ENCODE measurements around the gene TENM4. TPM values are rescaled to one million over a fixed set of nuclear protein-coding genes. Genes with fewer than 3 reads are reported as not detected.

Gene TENM4
- total and polyA plus RNA-seq, 2 of the 13 experiments (the other 11 are each of a cell fraction or from before 2014, with no cell fraction given) = not detected

DNA sequence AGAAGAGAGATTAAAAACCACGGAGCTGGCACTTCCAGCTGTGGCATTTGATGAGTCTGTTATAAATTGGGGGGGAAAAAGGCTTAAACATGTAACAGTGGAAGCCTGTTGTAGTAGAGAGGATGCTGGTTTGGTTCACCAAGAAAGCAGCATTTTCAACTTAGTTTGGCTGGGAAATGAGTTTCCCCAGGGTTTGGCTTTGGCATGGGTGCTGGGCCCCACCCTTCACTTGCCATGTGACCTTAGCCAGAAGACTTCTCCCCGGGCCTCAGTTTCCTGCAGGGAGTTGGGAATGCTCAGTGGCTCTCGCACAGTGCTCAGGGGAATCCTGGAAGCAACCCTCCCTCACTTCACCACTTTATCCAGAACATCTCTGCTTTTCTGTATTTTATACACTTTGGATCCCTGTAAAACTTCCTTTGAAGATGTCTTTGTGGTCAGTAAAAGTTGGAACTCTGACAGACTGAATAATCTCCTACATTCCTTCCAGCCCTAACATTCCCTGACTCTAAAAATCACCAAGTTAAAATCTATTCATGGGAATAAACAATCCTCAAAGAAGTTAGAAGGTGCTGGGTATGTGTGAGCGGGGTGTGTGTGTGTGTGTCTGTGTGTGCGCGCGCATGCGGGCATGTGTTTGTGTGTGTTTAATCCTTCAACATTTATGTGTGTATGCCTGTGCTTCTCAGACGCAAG, 166.0 kb downstream of the TENM4 start (continued):
- TF ChIP-seq, protein P1, sequence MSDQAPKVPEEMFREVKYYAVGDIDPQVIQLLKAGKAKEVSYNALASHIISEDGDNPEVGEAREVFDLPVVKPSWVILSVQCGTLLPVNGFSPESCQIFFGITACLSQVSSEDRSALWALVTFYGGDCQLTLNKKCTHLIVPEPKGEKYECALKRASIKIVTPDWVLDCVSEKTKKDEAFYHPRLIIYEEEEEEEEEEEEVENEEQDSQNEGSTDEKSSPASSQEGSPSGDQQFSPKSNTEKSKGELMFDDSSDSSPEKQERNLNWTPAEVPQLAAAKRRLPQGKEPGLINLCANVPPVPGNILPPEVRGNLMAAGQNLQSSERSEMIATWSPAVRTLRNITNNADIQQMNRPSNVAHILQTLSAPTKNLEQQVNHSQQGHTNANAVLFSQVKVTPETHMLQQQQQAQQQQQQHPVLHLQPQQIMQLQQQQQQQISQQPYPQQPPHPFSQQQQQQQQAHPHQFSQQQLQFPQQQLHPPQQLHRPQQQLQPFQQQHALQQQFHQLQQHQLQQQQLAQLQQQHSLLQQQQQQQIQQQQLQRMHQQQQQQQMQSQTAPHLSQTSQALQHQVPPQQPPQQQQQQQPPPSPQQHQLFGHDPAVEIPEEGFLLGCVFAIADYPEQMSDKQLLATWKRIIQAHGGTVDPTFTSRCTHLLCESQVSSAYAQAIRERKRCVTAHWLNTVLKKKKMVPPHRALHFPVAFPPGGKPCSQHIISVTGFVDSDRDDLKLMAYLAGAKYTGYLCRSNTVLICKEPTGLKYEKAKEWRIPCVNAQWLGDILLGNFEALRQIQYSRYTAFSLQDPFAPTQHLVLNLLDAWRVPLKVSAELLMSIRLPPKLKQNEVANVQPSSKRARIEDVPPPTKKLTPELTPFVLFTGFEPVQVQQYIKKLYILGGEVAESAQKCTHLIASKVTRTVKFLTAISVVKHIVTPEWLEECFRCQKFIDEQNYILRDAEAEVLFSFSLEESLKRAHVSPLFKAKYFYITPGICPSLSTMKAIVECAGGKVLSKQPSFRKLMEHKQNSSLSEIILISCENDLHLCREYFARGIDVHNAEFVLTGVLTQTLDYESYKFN (CRISPR knock-in tag; conservative IDR thresholded peaks at IDR 0.05) = no peak
- TF ChIP-seq, protein P2, sequence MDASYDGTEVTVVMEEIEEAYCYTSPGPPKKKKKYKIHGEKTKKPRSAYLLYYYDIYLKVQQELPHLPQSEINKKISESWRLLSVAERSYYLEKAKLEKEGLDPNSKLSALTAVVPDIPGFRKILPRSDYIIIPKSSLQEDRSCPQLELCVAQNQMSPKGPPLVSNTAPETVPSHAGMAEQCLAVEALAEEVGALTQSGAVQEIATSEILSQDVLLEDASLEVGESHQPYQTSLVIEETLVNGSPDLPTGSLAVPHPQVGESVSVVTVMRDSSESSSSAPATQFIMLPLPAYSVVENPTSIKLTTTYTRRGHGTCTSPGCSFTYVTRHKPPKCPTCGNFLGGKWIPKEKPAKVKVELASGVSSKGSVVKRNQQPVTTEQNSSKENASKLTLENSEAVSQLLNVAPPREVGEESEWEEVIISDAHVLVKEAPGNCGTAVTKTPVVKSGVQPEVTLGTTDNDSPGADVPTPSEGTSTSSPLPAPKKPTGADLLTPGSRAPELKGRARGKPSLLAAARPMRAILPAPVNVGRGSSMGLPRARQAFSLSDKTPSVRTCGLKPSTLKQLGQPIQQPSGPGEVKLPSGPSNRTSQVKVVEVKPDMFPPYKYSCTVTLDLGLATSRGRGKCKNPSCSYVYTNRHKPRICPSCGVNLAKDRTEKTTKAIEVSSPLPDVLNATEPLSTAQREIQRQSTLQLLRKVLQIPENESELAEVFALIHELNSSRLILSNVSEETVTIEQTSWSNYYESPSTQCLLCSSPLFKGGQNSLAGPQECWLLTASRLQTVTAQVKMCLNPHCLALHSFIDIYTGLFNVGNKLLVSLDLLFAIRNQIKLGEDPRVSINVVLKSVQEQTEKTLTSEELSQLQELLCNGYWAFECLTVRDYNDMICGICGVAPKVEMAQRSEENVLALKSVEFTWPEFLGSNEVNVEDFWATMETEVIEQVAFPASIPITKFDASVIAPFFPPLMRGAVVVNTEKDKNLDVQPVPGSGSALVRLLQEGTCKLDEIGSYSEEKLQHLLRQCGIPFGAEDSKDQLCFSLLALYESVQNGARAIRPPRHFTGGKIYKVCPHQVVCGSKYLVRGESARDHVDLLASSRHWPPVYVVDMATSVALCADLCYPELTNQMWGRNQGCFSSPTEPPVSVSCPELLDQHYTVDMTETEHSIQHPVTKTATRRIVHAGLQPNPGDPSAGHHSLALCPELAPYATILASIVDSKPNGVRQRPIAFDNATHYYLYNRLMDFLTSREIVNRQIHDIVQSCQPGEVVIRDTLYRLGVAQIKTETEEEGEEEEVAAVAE (CRISPR knock-in tag; IDR thresholded peaks at IDR 0.05; ENCODE audit: borderline replicate concordance) = no peak

DNA sequence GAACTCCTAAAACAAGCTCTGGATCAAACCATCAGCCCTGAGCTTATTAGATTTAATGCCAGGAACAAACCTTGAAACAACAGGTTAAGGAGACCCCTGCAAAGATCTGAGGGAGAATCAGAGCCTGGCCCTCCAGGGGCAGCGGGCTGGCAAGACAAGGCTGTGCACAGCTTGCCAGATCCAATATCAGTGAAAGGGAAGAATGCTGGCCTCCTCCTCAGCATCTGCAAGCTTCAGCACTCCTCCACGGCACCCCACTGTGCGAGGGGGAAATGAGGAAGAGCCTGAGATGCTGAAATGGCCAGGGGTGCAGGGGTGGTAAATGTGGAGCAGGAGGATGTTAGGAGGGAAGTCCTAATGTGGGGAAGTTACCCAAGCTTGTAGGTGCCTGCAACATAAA, 167.0 kb downstream of the TENM4 start:
- no peaks in the 10 kb centered on the region for H3K4me1 ChIP-seq (ENCODE audit: insufficient read depth, low read length)
- DNase-seq (ENCODE audit: low spot score) (no peak), FAIRE-seq (no peak), ATAC-seq (no peak)
- H3K27ac ChIP-seq (ENCODE audit: extremely low read length, insufficient read depth, low read length) = no peak overlapping the region
- no TSS peak for BruUV-seq (replicated peaks)
- H3K4me3 ChIP-seq (replicated peaks in 1 of 3; ENCODE audit: insufficient read depth in 1 of 3, low read depth in 2 of 3, low read length in 3 of 3) = no peak overlapping the region
- POLR2A ChIA-PET = no interaction called here
- intact Hi-C loops (cut with micrococcal nuclease; ENCODE audit: unreplicated experiment) = no loop called here
- no peaks in the 10 kb centered on the region for H3K79me2 ChIP-seq (ENCODE audit: insufficient read depth, low read length)
- 2% methylated on average over 3 of the region's 3 CpGs for WGBS (ENCODE audit: low lambda C conversion rate)
- H3K36me3 ChIP-seq (replicated peaks in 1 of 2; ENCODE audit: control insufficient read depth in 1 of 2, insufficient read depth in 2 of 2, low read length in 2 of 2) = no peaks in the 10 kb centered on the region
- H3K9me3 ChIP-seq (ENCODE audit: low read length) = no peaks in the 10 kb centered on the region
- no peaks in the 10 kb centered on the region for H4K20me1 ChIP-seq (ENCODE audit: insufficient read depth, low read length)
- in situ Hi-C loops (cut with HindIII; ENCODE audit: extremely low pct_ligation_motif_present, low pct_unique_long_range_greater_than_20kb) = no loop called here
- CTCF ChIA-PET (ENCODE audit: low intra/inter-chr PET ratio, low total read pairs) = no interaction called here
- no peak overlapping the region for H3K4me2 ChIP-seq (ENCODE audit: low read depth, low read length)
- H3K27me3 ChIP-seq (ENCODE audit: control insufficient read depth in 1 of 2, insufficient read depth in 2 of 2, low read length in 2 of 2) = peaks cover 0 to 5% of the 10 kb centered on the region in 2 experiments; a peak in 2 of 5 replicates
- no peak overlapping the region for H2AFZ ChIP-seq (ENCODE audit: low read length)
- H3K9ac ChIP-seq (ENCODE audit: insufficient read depth, low read depth, low read length) = no peak overlapping the region
- TF ChIP-seq, protein P3, sequence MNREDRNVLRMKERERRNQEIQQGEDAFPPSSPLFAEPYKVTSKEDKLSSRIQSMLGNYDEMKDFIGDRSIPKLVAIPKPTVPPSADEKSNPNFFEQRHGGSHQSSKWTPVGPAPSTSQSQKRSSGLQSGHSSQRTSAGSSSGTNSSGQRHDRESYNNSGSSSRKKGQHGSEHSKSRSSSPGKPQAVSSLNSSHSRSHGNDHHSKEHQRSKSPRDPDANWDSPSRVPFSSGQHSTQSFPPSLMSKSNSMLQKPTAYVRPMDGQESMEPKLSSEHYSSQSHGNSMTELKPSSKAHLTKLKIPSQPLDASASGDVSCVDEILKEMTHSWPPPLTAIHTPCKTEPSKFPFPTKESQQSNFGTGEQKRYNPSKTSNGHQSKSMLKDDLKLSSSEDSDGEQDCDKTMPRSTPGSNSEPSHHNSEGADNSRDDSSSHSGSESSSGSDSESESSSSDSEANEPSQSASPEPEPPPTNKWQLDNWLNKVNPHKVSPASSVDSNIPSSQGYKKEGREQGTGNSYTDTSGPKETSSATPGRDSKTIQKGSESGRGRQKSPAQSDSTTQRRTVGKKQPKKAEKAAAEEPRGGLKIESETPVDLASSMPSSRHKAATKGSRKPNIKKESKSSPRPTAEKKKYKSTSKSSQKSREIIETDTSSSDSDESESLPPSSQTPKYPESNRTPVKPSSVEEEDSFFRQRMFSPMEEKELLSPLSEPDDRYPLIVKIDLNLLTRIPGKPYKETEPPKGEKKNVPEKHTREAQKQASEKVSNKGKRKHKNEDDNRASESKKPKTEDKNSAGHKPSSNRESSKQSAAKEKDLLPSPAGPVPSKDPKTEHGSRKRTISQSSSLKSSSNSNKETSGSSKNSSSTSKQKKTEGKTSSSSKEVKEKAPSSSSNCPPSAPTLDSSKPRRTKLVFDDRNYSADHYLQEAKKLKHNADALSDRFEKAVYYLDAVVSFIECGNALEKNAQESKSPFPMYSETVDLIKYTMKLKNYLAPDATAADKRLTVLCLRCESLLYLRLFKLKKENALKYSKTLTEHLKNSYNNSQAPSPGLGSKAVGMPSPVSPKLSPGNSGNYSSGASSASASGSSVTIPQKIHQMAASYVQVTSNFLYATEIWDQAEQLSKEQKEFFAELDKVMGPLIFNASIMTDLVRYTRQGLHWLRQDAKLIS (CRISPR knock-in tag; IDR thresholded peaks at IDR 0.05) = no peak
- TF ChIP-seq RFX5 (IDR thresholded peaks at IDR 0.05; ENCODE audit: low read depth, low read length) (no peak), ZNF761 (CRISPR knock-in tag; conservative IDR thresholded peaks at IDR 0.05) (no peak), KDM1A (CRISPR knock-in tag; IDR thresholded peaks at IDR 0.05) (no peak), ZNF160 (CRISPR knock-in tag; IDR thresholded peaks at IDR 0.05) (no peak), ZNF839 (CRISPR knock-in tag; IDR thresholded peaks at IDR 0.05; ENCODE audit: borderline replicate concordance) (no peak), SUZ12 (IDR thresholded peaks at IDR 0.05; ENCODE audit: low read depth, low read length) (no peak)

Data from HepG2 (cell line).